Uterus (tissue), 2 donors: ENCODE measurements around the gene MEAK7.

ENCODE experiments used
- POLR2A ChIP-seq, 2 donors: fragments of 450-650 bp; IDR thresholded peaks; one replicate each; pipeline ENCODE4 v1.6.1; 2016; ENCODE audit warnings: antibody characterized with exemption in 2 of 2, mild to moderate bottlenecking in 1 of 2, moderate library complexity in 1 of 2
- TF ChIP-seq, protein P1 (sequence below), 4 experiments: fragments of 200-600 bp in 2 of 4; fragments of 450-650 bp in 2 of 4; sonication (generic) in 2 of 4; IDR thresholded peaks; one replicate each; pipeline ENCODE4 v1.5.1; 2016 to 2019; ENCODE audit warnings: antibody characterized with exemption in 4 of 4, mild to moderate bottlenecking in 2 of 4, moderate library complexity in 1 of 4

DNA sequence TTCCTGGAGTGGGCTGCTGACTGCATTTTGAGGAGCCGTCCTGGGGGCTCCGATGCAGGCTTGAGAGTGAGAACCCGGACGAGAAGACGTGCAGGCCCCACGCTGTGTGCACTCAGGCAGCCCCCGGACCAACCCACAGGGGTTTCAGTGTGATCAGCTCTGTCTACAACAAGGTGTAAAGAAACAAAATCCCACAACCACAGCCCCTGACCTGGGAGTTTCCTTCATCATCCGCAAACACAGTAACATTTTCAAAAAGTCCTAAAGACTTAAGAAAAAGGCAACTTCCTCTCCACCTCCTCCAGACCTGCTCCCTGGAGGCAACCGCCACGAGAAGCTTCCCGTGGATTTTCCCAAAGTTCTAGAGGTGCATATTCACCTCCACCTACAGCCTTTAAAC is 15.4 kb upstream of the MEAK7 start:
- TF ChIP-seq, protein P1, sequence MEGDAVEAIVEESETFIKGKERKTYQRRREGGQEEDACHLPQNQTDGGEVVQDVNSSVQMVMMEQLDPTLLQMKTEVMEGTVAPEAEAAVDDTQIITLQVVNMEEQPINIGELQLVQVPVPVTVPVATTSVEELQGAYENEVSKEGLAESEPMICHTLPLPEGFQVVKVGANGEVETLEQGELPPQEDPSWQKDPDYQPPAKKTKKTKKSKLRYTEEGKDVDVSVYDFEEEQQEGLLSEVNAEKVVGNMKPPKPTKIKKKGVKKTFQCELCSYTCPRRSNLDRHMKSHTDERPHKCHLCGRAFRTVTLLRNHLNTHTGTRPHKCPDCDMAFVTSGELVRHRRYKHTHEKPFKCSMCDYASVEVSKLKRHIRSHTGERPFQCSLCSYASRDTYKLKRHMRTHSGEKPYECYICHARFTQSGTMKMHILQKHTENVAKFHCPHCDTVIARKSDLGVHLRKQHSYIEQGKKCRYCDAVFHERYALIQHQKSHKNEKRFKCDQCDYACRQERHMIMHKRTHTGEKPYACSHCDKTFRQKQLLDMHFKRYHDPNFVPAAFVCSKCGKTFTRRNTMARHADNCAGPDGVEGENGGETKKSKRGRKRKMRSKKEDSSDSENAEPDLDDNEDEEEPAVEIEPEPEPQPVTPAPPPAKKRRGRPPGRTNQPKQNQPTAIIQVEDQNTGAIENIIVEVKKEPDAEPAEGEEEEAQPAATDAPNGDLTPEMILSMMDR (IDR thresholded peaks at IDR 0.05), result no peak
- TF ChIP-seq POLR2A (IDR thresholded peaks at IDR 0.05), result no peak
